HCT116 (cell line): Measurements from ENCODE around the gene PLEKHA4.

Source experiments
- EGR1 ChIP-seq: IDR thresholded peaks from 2 replicates; pipeline ENCODE4 v1.6.1; 2012; ENCODE audit warnings: low read depth
- EZH2 ChIP-seq: fragments of 200-600 bp; sonication (generic); IDR thresholded peaks from 2 replicates; pipeline ENCODE4 v1.6.1; 2017; ENCODE audit warnings: antibody characterized with exemption, mixed run types
- POLR2AphosphoS5 ChIP-seq: IDR thresholded peaks from 2 replicates; pipeline ENCODE4 v1.6.1; 2011; ENCODE audit warnings: mild to moderate bottlenecking, low read depth, low read length, moderate library complexity
- YY1 ChIP-seq: IDR thresholded peaks from 2 replicates; pipeline ENCODE4 v1.6.1; 2011; ENCODE audit warnings: low read length, low read depth, moderate library complexity, mild to moderate bottlenecking; ENCODE audit not compliant: insufficient replicate concordance; ENCODE audit errors: extremely low read depth
- ZNF274 ChIP-seq: fragments of 200-500 bp; sonication (Bioruptor generic); IDR thresholded peaks from 2 replicates; pipeline ENCODE4 v1.6.1; 2014; ENCODE audit warnings: mild to moderate bottlenecking, low read depth, low read length, inconsistent platforms
- TF ChIP-seq, protein P1 (sequence below): IDR thresholded peaks from 2 replicates; pipeline ENCODE4 v1.6.1; 2012; ENCODE audit warnings: low read depth
- TF ChIP-seq, protein P2 (sequence below), 3 experiments: fragments of 200-600 bp in 1 of 3; sonication (generic) in 1 of 3; IDR thresholded peaks in 2 of 3; conservative IDR thresholded peaks in 1 of 3; 2 replicates each; pipeline ENCODE4 v1.5.1; 2012 to 2017; ENCODE audit warnings: low read depth in 2 of 3, low read length in 2 of 3, antibody characterized with exemption in 1 of 3, borderline replicate concordance in 1 of 3, control low read depth in 1 of 3, mild to moderate bottlenecking in 1 of 3, mixed read lengths in 1 of 3, mixed run types in 1 of 3, moderate library complexity in 1 of 3; ENCODE audit not compliant: insufficient read depth in 1 of 3

DNA sequence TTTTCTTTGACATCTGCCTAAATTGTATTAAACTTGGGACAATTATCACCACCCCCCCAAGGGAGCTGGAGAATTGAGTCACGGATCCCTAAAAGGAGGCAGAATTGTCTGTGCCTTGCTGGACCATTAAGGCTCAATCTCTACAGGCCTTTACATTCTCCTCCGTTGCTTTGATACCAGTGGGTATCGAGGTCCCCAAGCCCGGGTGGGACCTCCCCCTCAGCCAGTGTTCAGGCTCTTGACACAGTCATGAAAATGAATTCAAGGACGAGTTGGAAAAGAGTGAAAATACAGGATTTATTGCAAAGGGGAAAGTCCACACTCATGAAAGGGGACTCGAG lies 9.4 kb upstream of the PLEKHA4 start:
- TF ChIP-seq, protein P1, sequence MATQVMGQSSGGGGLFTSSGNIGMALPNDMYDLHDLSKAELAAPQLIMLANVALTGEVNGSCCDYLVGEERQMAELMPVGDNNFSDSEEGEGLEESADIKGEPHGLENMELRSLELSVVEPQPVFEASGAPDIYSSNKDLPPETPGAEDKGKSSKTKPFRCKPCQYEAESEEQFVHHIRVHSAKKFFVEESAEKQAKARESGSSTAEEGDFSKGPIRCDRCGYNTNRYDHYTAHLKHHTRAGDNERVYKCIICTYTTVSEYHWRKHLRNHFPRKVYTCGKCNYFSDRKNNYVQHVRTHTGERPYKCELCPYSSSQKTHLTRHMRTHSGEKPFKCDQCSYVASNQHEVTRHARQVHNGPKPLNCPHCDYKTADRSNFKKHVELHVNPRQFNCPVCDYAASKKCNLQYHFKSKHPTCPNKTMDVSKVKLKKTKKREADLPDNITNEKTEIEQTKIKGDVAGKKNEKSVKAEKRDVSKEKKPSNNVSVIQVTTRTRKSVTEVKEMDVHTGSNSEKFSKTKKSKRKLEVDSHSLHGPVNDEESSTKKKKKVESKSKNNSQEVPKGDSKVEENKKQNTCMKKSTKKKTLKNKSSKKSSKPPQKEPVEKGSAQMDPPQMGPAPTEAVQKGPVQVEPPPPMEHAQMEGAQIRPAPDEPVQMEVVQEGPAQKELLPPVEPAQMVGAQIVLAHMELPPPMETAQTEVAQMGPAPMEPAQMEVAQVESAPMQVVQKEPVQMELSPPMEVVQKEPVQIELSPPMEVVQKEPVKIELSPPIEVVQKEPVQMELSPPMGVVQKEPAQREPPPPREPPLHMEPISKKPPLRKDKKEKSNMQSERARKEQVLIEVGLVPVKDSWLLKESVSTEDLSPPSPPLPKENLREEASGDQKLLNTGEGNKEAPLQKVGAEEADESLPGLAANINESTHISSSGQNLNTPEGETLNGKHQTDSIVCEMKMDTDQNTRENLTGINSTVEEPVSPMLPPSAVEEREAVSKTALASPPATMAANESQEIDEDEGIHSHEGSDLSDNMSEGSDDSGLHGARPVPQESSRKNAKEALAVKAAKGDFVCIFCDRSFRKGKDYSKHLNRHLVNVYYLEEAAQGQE = no peak
- TF ChIP-seq ZNF274 (no peak), YY1 (no peak), EZH2 (no peak), POLR2AphosphoS5 (0 out of 2 replicates have a peak, but pooled peaks have one; percentile 11), EGR1 (no peak)
- TF ChIP-seq, protein P2, sequence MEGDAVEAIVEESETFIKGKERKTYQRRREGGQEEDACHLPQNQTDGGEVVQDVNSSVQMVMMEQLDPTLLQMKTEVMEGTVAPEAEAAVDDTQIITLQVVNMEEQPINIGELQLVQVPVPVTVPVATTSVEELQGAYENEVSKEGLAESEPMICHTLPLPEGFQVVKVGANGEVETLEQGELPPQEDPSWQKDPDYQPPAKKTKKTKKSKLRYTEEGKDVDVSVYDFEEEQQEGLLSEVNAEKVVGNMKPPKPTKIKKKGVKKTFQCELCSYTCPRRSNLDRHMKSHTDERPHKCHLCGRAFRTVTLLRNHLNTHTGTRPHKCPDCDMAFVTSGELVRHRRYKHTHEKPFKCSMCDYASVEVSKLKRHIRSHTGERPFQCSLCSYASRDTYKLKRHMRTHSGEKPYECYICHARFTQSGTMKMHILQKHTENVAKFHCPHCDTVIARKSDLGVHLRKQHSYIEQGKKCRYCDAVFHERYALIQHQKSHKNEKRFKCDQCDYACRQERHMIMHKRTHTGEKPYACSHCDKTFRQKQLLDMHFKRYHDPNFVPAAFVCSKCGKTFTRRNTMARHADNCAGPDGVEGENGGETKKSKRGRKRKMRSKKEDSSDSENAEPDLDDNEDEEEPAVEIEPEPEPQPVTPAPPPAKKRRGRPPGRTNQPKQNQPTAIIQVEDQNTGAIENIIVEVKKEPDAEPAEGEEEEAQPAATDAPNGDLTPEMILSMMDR (IDR thresholded peaks at IDR 0.05 in 2 of 3, conservative IDR thresholded peaks at IDR 0.05 in 1 of 3; ENCODE audit: borderline replicate concordance in 1 of 3, insufficient read depth in 1 of 3, low read depth in 2 of 3, low read length in 2 of 3) = no peak
